Kasumi-1 (cell line): ENCODE results near the gene PASK.
A peak's percentile ranks its signal among the peaks of the same experiment; 100 is the strongest.
"Not testable (repeated sequence)": the region's sequence is repeated elsewhere in the genome, so short reads cannot be mapped to it uniquely, and the experiment has no call there.

Experiments
- DNase-seq, 2 experiments: peaks; one replicate each; lab custom pipeline; 2025; lab: John Stamatoyannopoulos, UW

PASK gene

DNA sequence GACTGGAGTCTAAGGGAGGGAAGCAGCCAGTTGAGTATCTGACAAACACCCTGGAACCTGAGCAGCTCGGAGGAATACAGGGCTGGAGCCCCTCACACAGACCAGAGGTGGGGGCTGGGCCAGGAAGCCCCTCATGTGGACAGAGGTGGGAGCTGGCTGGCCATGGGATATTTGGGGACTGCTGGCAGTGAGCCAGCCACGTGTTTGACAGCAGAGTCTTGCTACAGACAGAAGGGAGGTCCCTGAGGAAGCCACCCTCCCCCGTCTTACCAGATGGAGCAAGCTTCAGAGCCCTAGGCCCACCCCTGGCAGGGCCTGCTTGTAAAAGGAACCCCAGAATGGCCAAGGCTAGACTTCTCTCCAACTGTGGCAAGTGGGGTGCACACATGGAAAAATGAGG is 43.6 kb downstream of the PASK start:
- DNase-seq: no peak

DNA sequence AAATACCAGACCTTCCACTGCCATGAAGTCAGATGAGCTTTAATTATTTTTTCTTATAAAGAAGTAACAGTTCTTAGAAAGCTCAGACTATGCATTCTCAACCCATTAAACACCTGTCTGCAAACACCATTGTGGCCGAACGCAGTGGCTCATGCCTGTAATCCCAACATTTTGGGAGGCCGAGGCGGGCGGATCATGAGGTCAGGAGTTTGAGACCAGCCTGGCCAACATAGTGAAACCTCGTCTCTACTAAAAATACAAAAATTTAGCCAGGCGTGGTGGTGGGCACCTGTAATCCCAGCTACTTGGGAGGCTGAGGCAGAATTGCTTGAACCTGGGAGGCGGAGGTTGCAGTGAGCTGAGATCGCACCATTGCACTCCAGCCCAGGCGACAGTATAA is 44.7 kb downstream of the PASK start:
- not testable (repeated sequence) for DNase-seq

DNA sequence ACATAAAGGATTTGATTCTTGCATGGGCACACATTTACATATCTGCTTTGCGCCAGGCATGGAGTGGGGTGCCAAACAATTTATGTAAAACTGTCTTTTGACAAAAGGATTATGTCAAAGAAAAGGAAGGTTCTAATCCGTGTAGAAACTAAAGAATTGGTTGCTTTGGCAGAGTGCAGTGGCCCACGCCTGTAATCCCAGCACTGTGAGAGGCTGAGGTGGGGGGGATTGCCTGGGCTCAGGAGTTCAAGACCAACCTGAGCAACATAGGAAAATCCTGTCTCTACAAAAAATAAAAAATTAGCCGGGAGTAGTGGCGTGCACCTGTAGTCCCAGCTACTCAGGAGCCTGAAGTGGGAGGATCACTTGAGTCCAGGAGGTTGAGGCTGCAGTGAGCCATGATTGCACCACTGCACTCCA is 46.1 kb downstream of the PASK start:
- no peak for DNase-seq

DNA sequence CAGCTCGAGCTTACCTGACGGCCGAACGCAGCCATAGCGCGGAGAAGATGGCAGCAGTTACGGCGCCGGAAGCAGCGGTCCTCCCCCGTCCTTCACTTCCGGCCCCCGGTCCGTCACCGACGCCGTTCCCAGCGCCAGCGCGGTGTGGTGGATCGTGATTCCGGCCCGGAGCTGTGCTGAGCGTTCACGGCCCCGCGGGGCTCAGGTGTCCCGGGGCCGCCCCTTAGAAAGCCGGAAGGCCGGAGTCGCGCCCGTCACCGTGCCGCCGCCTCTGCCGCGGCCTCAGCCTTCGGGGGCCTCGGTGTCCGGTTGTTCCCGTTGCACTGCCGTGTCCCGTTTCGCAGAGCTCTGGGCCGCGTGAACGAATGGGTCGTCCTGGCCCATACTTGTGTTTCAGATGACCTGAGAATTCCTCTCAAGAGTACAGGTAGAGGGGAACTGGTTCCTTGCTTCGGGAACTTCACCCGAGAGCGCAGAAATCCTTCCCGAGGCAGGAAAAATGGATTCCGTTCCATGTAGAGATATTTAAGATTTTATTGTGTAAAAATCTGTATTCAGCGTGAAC is 47.0 kb downstream of the PASK start, which contains the start of gene MTERF4:
Gene MTERF4, minus strand, starts transcription at position 49 of the 565 bp plus-strand sequence. Its CDS starts 14 bp downstream, at position 35.
- DNase-seq: peak; percentile 48 to 51

DNA sequence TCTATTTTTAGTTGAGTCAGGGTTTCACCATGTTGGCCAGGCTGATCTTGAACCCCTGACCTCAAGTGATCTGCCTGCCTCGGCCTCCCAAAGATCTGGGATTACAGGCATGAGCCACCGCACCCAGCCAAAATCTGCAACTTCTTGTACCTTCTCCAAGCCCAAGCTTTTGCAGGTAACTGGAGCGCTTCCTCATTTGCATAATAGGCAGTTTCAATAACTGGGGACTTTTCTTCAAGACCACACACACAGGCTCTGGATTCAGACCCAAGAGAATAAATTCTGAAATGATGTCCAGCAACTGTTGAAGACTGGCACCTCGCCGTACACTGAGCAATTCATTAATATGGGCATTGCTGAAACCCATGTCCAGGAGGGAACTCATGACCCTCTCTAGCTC is 50.0 kb downstream of the PASK start:
- no peak for DNase-seq

DNA sequence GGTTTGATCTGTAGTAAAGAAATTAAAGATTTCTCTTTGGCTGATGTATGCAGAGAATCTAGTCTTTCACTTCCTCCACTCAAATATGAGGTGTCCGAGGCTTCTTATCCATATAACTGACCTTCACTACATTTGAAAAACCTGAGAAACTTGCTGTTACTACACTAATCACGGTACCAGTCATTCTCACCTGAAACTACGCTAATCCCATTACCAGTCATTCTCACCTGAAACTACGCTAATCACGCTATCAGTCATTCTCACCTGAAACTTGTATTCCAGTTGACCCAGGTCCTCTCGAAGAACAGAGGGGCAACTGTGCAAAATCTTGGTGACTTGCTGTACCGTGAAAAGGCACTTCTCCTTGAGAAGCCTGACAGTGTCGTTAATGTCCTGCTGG is 52.3 kb downstream of the PASK start:
- no peak for DNase-seq

DNA sequence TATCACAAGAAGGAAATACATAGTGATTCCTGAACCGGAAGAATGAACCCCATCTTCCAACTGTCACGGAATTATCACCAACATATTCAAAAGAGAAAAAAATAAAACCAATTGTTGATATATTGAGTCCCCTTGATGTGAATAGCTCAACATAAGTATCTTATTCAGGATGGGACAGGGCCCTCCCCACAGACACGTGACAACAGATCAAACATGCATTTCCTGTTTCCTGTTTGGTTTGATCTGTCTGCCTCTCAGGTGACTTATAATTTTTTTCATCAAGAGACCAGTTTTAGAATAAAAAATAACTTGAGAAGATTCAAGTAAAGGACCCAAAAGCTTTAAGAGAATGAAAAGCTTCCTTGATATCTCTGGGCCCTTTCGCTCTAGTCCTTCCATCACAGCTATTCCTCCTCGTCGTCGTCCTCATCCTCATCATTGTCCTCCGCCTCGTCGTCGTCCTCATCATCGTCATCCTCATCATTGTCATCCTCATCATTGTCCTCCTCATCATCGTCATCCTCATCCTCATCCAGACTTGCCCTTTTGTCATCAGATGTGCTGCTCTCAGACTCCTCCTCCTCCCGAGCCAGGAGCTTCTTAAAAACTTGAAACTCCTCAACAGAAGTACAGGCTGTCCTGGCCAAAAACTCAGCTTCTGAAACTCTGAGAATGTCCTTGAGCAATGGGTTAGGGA is 53.5 kb downstream of the PASK start:
- DNase-seq: no peak

DNA sequence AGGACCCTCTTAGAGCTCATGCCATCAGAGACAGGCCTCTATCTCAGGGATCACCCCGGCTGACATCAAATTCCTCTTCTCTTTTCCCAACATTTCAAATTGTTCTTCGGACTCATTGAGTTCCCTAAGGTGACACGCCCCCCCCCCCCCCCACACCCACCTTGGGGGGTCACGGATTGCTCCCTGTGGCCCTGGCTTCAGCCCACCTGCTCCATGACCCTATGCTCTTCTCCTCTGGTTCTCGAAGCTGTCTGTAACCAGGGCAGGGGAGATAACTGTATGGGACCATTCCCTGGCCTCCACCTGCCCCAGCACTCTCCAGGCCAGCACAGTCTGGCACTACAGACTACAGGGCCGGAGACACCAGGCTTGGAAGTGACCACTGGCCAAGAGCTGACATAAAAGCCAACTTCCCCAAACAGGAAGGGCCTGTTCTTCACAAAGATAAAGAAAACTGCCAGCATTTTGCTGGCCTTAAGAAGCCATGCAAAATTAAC is 54.3 kb downstream of the PASK start:
- DNase-seq: no peak

DNA sequence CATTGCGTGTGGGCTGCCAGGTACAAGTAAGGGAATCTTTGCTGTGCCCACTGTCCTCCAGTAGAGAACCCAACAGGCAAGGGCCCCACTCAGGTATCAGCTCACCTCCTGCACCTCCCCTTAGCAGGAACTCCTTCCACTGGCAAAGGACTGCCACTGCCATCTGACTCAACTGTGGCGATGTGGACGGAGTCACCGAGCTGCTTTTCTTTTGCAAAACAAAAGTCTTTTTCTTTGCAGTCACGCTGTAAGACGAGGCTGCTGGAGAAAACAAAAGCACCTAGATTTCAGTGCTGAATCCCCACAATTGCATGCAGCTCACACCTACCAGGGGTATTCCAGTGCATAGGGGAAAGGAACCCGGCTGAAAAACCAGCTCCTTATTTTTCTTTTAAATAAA is 55.1 kb downstream of the PASK start:
- DNase-seq: no peak

DNA sequence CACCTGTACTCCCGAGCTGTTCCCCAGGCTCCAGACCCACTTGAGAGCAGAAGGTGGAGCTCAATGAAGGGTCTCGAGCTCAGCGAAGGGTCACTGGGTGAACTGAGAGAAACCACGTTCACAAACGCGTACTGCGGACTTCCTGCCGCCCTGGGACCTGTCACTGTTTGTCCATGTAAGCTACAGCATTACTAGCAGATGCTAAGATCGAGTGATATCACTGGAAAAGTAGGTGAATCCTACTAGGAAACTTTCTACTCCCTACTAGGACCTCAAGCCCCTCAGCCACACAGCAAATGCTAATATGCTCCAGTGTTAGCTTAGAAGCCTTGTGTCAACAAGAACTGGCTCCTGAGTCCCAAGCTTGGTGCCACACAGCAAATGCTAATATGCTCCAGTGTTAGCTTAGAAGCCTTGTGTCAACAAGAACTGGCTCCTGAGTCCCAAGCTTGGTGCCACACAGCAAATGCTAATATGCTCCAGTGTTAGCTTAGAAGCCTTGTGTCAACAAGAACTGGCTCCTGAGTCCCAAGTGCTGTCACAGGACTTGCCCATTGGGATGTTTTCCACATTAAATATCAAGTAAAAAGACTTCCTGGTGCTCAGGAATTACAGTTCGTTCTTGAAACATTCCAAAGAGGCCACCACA is 56.0 kb downstream of the PASK start:
- not testable (repeated sequence) for DNase-seq

DNA sequence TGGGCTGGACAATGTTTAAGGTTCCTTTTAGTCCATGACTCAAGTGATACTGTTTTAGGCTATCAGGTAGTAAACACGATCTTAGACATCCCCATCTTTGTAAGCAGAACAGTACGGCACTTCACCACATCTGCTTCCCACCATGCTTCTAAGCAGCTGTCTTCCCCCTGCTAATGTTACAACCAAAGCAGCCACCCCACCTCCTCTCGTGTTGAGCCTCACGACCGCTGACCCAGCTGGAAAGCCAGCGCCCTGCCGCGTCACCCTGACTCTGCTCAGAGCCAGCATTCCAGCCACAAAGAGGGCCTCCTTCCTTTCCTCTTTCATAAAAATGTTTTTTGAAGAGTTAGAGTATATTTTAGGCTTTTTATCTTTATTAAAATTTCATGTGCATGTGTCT is 56.6 kb downstream of the PASK start:
- DNase-seq: no peak

DNA sequence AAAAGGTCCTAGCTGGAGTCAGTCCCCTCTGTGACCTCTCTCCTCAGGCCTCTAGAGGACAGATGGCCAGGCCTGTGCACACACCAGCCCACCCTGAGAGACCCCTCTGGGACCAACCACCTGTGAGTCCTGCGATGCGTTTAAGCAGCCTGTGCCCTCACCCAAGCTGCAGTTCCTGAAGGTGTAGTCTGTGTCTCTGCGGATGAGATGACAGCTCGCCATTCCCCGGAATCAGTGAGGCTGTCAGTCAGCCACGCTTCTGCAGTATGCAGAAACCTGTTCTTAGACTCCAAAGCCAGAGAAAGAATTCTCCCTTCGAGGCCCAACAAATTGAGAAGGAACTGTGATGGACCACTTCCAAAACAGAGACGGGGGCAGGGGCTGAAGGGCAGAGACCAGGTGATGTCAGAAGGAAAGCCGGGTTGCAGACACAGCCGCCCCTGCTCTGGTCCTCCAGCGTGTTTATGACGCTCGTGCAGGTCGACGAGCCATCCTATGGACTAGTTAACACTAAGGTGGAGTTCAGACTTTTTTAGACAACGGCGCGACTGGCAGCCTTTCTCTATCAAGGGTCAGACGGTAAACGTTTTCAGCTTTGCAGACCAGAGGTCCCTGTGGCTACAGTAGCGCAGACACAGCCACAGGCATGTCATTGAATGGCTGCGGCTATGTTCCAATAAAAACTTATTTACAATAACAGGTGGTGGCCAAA is 57.4 kb downstream of the PASK start:
- no peak for DNase-seq

DNA sequence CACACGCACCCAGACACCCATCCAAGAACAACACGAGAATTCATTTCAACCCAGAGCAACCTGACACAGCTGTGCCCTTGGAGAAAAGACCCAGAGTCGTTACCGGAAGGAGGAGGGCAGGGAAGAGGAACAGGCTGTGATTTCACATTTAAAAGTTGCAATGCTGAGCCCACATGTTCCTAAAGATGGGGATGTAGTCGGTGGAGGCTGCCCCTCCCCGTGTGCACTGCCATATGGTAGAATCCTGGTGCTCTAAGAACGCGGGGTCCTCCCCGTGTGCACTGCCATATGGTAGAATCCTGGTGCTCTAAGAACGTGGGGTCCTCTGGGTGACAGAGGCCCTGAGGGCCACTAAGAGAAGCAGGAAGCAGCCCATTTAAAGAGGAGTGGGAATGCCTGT is 58.1 kb downstream of the PASK start:
- no peak for DNase-seq

DNA sequence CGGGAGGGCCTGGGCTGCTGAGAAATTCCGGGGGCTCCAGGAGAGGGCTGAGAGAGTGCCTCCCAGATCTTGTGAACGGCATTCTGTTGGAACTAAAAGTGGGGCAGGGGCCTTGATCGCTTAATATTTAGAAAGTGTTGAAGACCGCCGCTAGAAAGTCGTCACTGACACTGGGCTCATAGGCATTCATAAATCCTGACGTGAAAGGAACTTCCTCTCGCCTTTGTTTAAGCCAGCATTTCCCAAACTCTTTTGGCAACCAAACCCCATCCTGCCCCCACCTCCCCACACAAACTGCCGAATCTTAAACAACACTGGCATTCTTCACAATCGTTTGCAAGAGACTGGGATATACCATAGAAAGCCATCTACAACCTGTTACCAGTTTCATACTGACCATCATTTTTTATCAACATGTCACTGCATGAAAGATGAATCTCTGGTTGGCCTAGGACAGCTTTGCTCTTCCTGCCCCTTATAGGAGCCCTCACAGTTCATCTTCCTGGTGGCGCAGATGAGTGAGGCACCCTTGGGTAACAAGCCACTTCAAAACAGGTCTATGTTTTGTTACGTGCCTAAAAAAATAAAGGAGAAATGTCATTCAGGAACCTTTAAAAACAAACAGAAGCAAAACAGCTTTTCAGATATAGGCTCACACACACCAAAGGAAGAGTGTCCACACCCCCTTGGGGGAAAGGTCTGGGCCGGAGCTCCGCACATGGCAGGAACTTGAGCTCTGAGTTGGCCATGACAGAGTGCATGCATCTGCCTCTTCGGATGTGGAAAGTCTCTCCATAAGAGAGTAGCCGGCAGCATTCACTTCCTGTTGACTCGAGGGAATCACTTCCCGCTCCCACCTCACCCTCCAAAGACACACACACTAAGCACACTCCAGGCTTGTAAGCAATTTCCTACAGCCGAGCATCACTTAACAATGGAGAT is 60.2 kb downstream of the PASK start:
- no peak for DNase-seq

DNA sequence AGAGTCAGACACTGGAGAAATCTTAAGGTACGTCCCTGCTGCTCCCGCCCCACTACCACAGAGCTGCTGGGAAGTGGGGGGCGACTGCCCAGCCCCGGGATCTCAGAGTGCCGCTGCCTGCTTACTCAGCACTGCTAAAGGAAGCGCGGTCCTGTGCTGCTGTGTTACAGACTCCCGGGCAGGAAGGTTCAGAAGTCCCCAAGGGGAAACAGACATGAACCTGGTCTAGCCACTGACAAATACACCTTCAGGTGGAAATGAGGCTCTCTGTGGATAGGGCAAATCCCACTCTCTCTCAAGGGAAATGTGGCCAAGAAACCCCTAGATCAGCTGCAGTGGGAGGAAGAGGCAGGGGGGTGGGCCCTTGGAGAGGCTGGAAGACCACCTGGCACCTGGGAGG is 60.9 kb downstream of the PASK start:
- no peak for DNase-seq

DNA sequence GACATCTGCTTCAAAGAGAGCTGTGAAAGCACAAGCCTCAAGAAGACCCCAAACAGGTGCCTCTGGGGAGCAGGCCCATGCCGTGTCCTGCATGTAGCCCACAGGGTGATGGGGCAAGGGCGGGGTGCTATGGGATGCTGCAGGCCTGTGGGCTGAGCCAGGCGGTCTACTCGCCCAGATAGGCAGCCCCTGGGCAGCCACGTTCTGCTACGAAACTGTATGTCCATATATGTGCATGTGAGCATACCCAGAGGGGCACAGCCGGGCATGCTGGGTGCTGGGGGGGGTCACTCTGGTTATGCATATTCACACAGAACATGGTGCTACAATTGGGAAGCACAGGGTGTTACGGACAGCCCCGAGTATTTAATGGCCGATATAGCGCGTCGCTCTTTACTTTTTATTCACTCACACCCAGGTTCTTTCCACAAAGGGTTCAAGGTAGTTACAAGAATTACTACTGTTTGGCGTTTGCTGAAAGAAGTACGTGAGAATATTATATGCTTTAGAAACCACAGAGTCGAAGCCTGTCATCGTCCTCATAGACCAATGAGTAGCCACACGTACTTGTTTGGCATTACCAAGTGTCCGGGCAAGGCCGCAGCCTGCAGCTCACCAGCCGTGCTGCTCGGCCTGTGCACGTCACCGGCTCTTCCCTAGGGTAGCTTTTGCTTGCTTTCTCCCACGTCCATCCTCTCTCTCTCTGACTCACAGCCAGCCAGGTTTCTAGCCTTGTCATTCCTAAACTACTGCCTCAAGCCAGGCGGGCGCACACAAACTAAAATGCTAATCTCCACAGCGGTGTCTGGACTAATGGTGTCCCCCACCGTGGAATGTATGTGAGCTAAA is 61.6 kb downstream of the PASK start:
- DNase-seq: no peak

DNA sequence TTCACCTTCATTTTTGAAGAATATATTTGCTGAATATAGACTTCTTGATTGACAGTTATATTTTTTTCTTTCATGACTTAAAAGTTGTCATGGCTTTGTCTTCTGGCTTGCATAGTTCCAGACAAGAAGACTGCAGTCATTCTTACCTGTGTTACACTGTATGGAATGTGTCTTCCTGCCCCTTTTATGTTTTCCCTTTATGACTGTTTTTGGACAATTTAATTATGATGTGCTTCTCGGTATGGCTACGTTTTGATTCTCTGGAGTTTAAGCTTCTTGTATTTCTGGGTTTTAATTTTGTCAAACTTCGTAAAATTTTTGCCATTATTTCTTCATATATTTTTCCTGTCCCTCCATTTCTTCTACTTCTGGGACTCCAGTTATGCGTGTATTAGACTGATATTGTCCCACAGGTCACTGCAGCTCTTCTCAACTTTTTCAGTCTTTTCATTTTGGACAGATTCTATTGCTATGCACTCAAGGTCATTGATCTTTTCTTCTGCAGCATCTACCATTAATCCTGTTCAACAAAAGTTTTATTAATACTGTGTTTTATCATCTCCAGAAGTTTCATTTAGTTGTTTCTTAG is 64.3 kb downstream of the PASK start:
- no peak for DNase-seq

DNA sequence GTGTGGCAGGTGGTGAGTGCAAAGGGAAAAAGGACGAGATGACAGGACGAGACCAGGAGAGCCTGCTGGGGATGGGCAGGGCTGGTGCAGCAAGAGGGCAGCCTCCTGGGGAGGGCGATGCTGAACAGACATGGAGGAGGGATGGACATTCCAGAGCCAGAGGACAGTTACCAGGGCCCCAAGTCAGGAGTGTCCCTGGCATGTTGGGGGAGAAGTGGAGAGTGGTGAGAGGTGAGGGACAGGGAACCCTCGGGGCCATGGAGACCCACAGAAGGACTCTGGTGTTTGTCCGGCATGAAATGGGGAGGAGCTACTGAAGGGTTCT is 66.2 kb downstream of the PASK start:
- no peak for DNase-seq

DNA sequence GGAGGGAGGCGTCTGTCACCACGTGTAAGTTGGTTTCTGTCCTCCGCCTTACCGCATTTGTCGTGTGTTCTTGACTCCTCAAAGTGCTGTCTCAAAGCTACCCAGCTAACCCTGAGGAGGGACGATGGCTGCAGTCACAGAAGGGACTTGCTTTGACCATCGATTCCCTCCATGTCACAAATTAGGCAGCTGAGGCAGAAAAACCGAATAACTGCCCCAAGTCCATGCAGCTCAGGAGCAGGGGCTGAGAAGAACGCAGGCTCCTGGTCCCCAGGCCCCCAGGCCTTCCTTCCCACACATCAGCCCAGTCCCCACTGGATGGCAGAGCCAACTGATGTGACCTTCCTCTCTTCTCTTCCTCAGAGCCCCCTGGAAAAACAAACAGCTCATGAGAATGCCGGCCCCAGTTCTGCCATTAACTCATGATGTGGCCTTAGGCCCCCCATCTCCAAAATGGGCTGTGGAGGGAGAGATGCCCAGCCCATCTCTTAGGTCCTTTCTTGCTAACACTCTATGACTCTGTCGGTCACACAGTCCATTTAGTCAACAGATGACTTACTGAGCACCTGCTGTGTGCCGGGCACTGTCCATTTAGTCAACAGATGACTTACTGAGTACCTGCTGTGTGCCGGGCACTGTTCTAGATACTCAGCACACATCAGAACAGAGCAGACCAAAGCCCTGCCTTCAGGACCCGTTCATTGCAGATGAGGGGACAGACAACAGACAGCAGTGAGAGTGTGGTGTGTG is 66.8 kb downstream of the PASK start:
- DNase-seq: no peak
